K562 (cell line): ENCODE results near the gene EXO5. TPM values are rescaled to one million over a fixed set of nuclear protein-coding genes. Genes with fewer than 3 reads are reported as not detected.

Experiments used
- CBX3 ChIP-seq, 2 experiments: IDR thresholded peaks; 1 replicate in 1 of 2; 2 replicates in 1 of 2; pipeline ENCODE4 v1.6.1; 2012; ENCODE audit warnings: inconsistent platforms in 2 of 2, low read length in 2 of 2, borderline replicate concordance in 1 of 2, control low read depth in 1 of 2
- ESRRB ChIP-seq: fragments of 250-450 bp; sonication (Bioruptor Pico); IDR thresholded peaks from 2 replicates; pipeline ENCODE4 v1.5.0; 2020; ENCODE audit warnings: mild to moderate bottlenecking, moderate library complexity, borderline replicate concordance
- HMG20A ChIP-seq: fragments of 450-650 bp; formaldehyde crosslinking; conservative IDR thresholded peaks from 2 replicates; pipeline ENCODE4 v1.4.0; 2020; ENCODE audit warnings: mild to moderate bottlenecking, mixed read lengths
- HMG20B ChIP-seq: fragments of 250-450 bp; sonication (Bioruptor Pico); IDR thresholded peaks from 2 replicates; pipeline ENCODE4 v1.5.0; 2021; ENCODE audit warnings: mild to moderate bottlenecking
- KLF10 ChIP-seq: fragments of 250-450 bp; sonication (Bioruptor Pico); IDR thresholded peaks from 2 replicates; pipeline ENCODE4 v1.6.1; 2021; ENCODE audit warnings: matching md5 sums
- MTA3 ChIP-seq: fragments of 450-650 bp; formaldehyde crosslinking; IDR thresholded peaks from 2 replicates; pipeline ENCODE4 v1.6.1; 2017; ENCODE audit warnings: mild to moderate bottlenecking, borderline replicate concordance
- NFIC ChIP-seq: fragments of 450-650 bp; IDR thresholded peaks from 2 replicates; pipeline ENCODE4 v1.6.1; 2017; ENCODE audit warnings: mild to moderate bottlenecking, inconsistent platforms
- NKRF ChIP-seq: fragments of 450-650 bp; IDR thresholded peaks from 2 replicates; pipeline ENCODE4 v1.6.1; 2016; ENCODE audit warnings: borderline replicate concordance
- NR2C1 ChIP-seq, 2 experiments: fragments of 450-650 bp; IDR thresholded peaks; 2 replicates each; pipeline ENCODE4 v1.6.1; 2017; ENCODE audit warnings: mild to moderate bottlenecking in 2 of 2, antibody characterized with exemption in 1 of 2, inconsistent platforms in 1 of 2, missing compliant biosample characterization in 1 of 2, missing genetic modification characterization in 1 of 2
- PHTF2 ChIP-seq: fragments of 250-450 bp; sonication (Bioruptor Pico); IDR thresholded peaks from 2 replicates; pipeline ENCODE4 v1.5.0; 2021; ENCODE audit warnings: mild to moderate bottlenecking
- POU5F1 ChIP-seq: fragments of 150-350 bp; IDR thresholded peaks from 2 replicates; pipeline ENCODE4 v1.6.1; 2014; ENCODE audit warnings: borderline replicate concordance, low read length, low read depth, mild to moderate bottlenecking; ENCODE audit not compliant: partially characterized antibody
- RFX5 ChIP-seq: IDR thresholded peaks from 2 replicates; pipeline ENCODE4 v1.6.1; 2011; ENCODE audit warnings: low read depth, mild to moderate bottlenecking, improper control_type of control experiment, low read length
- SRSF1 ChIP-seq: fragments of 200-400 bp; formaldehyde crosslinking; IDR thresholded peaks from 2 replicates; pipeline ENCODE4 v1.6.1; 2017; ENCODE audit warnings: mild to moderate bottlenecking, low read depth, low read length, moderate library complexity
- TSC22D4 ChIP-seq: fragments of 450-650 bp; IDR thresholded peaks from 2 replicates; pipeline ENCODE4 v1.6.1; 2016; ENCODE audit warnings: missing genetic modification characterization, missing biosample characterization, control low read depth
- ZC3H11A ChIP-seq: IDR thresholded peaks from 2 replicates; pipeline ENCODE4 v1.6.1; 2012; ENCODE audit warnings: low read depth, low read length, improper control_type of control experiment
- polyA plus RNA-seq, 8 experiments: library from polyadenylated mRNA; depleted of rRNA in 4 of 8; stranded (reverse) in 5 of 8; unstranded in 3 of 8; fragments of >200 nt; fragmentation: Nextera tagmentation in 2 of 8; fragmentation: Illumina TruSeq in 1 of 8; extraction: Ambion mirVana in 2 of 8; extraction: Trizol in 1 of 8; gene quantifications; 2 replicates each; pipeline versions ENCODE4 v1.2.1 to v1.2.3, GENCODE V29; 2011 to 2014; ENCODE audit warnings: inconsistent platforms in 1 of 8, missing spikeins in 1 of 8
- total RNA-seq, 7 experiments: library from RNA; depleted of rRNA in 6 of 7; stranded (reverse); fragments of >200 nt in 6 of 7; fragmentation: Illumina TruSeq in 2 of 7; extraction: Trizol in 2 of 7; gene quantifications; 2 replicates each; pipeline versions ENCODE4 v1.2.1 to v1.2.3, GENCODE V29; 2011 to 2021; ENCODE audit warnings: low replicate concordance in 1 of 7
- TF ChIP-seq, protein P1 (sequence below): fragments of 450-650 bp; IDR thresholded peaks from 2 replicates; pipeline ENCODE4 v1.6.1; 2014; ENCODE audit warnings: low read depth, mild to moderate bottlenecking, moderate library complexity, borderline replicate concordance

The EXO5 gene
- total and polyA plus RNA-seq, 9 of the 15 experiments (the other 6 are each of a cell fraction or from before 2014, with no cell fraction given), result 1.1 to 4.3 (median 2.8) TPM

GRCh38 chr1:40508375-40509341, at the start of gene EXO5 (continued):
- TF ChIP-seq SRSF1 (no peak), ESRRB (CRISPR knock-in tag) (no peak), PHTF2 (no peak), NR2C1 (IDR thresholded peaks at IDR 0.05) (no peak), NR2C1 (tag; IDR thresholded peaks at IDR 0.05) (no peak), POU5F1 (no peak), TSC22D4 (tag) (no peak), MTA3 (0 out of 2 replicates have a peak, but pooled peaks have one; percentile 42), HMG20B (CRISPR knock-in tag) (no peak), HMG20A (CRISPR knock-in tag) (no peak), KLF10 (CRISPR knock-in tag) (no peak), NKRF (no peak), CBX3 (IDR thresholded peaks at IDR 0.05; ENCODE audit: borderline replicate concordance in 1 of 2, low read length in 2 of 2) (peak in 1 of 2 experiments; percentile 21; a peak in 1 of 3 replicates), NFIC (no peak), RFX5 (no peak), ZC3H11A (no peak)
- TF ChIP-seq, protein P1, sequence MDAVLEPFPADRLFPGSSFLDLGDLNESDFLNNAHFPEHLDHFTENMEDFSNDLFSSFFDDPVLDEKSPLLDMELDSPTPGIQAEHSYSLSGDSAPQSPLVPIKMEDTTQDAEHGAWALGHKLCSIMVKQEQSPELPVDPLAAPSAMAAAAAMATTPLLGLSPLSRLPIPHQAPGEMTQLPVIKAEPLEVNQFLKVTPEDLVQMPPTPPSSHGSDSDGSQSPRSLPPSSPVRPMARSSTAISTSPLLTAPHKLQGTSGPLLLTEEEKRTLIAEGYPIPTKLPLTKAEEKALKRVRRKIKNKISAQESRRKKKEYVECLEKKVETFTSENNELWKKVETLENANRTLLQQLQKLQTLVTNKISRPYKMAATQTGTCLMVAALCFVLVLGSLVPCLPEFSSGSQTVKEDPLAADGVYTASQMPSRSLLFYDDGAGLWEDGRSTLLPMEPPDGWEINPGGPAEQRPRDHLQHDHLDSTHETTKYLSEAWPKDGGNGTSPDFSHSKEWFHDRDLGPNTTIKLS, result no peak
